HPDE6-E6E7 (cell line): ENCODE results near the gene FBH1.

Experiments
- DNase-seq: peaks from one replicate; pipeline ENCODE4 v3.0.0; 2011; ENCODE audit warnings: missing footprints; ENCODE audit errors: extremely low spot score

FBH1 gene

GRCh38 chr10:5977471-5978229, 87.6 kb downstream of the FBH1 start, which contains the start of gene IL15RA:
TSS of gene IL15RA (minus strand) at chr10:5977543. CDS start at chr10:5977492, 51 bp downstream.
- DNase-seq = peak; percentile 64

GRCh38 chr10:5978230-5978489, 88.1 kb downstream of the FBH1 start:
- no peak for DNase-seq

- no peak for DNase-seq
These were observed 91.5 kb downstream of the FBH1 start for GRCh38 chr10:5981529-5981928.

- no peak for DNase-seq
These were observed 93.7 kb downstream of the FBH1 start for GRCh38 chr10:5983774-5984173.

- no peak for DNase-seq
These were observed 95.0 kb downstream of the FBH1 start for GRCh38 chr10:5985029-5985428.
